Esophagus squamous epithelium (tissue), 4 donors: ENCODE data around the gene FAM227A.

Experiments used
- CTCF ChIP-seq, 6 experiments: fragments of 450-650 bp in 4 of 6; fragments of 200-600 bp in 2 of 6; sonication (generic) in 2 of 6; IDR thresholded peaks; one replicate each; pipeline ENCODE4 v1.5.1; 2016 to 2019; ENCODE audit warnings: antibody characterized with exemption in 6 of 6, mild to moderate bottlenecking in 4 of 6, moderate library complexity in 4 of 6
- POLR2A ChIP-seq, 4 donors: fragments of 450-650 bp; IDR thresholded peaks; one replicate each; pipeline ENCODE4 v1.6.1; 2017; ENCODE audit warnings: antibody characterized with exemption in 4 of 4, mild to moderate bottlenecking in 4 of 4, moderate library complexity in 3 of 4

GRCh38 chr22:38570779-38571364 is 85.3 kb downstream of the FAM227A start:
- TF ChIP-seq CTCF (IDR thresholded peaks at IDR 0.05) (no peak), POLR2A (IDR thresholded peaks at IDR 0.05) (no peak)
